T-helper 1 cell treated with Interleukin-12 subunit alpha and Interleukin-12 subunit beta and Interleukin-4 antibody, amounts not matched to agents 30 ng/mL and 1 ng/mL, for 36 hours (primary cell): Measurements from ENCODE around the gene UQCRC1. TPM values are rescaled to one million over a fixed set of nuclear protein-coding genes. Genes with fewer than 3 reads are reported as not detected.

ENCODE experiments used
- intact Hi-C: fragments of 100-400 bp; cut with micrococcal nuclease; formaldehyde crosslinking; loops from one replicate; pipeline ENCODE4 v1.15.1; 2024
- total RNA-seq: library from RNA; stranded (reverse); gene quantifications from 2 replicates; pipeline ENCODE4 v1.2.3, GENCODE V29; 2022

UQCRC1 gene
- total RNA-seq, 1 donor from 2014 or later: 143 TPM

DNA sequence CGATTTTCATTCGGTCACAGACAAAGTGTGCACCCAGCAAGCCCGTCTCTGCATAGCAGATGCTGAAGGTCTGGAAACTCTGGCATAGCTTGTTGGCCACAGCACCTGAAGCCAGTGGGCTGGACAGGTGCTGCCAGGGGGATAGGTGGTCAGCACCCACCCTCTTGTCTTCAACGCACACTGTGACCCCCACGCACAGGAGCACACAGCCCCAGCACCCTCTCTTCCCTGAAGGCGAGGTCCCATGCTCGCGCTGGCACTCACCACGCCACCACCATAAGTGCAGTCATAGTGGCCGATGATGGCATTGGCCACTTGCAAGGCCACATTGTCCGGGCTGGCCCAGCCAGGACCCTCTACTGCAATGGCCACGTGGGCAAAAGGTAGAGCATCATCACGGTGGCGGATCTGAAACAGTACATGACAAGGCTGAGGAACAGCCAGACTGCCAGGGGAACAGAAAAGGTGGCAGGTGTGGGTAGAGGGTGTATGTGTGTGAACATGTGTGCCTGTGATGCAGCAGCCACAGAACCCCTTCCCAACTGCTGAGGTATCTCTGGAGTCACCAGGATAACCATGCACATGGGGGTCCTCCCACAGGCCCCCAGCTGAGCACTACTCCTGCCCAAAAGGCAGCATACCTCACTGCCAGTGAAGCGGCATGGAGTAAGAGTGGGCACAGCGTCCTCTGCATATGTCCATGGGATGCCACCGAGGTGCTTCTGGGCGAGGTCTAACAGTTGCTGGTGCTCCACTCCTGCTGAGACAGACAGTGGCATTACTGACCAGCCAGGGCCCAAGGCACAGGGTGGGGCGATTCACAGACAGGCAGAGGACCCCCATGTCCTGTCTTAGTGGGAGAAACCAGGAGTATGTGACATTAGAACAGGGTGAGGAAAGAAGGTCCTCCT is 8.5 kb downstream of the UQCRC1 start:
- intact Hi-C loops: no loop called here

DNA sequence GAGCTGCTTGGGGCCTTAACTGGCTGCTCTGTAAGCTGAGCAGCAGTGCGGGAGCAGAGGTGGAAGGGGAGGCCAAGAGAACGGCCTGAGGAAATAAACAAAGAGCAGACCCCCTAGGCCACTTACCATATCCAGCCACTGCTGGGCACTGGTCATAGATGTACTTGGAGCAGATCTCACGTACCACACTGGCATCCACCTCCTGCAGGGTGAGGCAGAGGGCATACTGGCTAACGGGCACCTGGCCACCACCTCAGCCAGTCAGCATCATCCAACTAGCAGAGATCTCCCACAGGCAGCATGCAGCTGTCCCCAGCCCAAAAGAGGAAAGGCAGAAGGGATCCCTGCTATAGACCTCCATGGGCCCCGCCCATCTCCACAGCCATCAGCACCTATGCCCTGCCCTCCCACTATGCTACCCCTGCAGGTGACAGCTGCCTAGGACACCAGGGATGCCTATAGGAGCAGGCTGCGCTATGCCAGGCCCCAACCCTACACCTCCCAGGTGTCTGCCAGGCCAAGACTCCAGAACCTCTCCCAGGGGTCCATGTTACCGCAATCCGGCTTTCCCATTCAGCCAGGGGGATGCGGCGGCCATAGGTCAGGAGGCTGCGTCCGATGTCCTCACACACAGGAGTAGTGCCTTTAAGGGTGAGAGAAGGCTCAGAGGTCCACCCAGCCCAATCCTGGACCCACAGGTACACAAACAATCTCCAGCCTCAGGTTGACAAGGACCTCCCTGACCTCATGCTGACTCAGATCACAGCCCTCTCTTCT is 9.7 kb downstream of the UQCRC1 start:
- intact Hi-C loops: no loop called here

DNA sequence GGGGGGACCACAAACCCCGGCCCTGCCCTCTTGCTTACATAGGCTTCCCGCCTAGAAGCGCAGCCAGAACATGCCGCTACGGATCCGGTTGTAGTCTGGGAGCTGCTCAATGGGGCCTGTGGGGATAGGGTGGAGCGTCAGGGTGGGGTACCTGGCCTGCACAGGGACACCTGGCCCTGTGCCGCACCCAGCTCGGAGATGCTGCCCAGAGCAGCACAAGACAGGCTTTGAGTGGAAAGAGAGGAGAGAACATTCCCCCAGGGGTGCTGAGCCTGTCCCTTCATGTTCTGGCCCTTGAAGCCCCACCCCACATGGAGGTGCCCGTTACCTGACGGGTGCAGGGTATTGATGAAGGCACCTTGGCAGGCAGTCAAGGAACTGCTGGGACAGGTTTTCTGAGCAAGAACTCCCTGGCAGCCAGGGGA is 10.4 kb downstream of the UQCRC1 start:
- intact Hi-C loops: no loop called here

DNA sequence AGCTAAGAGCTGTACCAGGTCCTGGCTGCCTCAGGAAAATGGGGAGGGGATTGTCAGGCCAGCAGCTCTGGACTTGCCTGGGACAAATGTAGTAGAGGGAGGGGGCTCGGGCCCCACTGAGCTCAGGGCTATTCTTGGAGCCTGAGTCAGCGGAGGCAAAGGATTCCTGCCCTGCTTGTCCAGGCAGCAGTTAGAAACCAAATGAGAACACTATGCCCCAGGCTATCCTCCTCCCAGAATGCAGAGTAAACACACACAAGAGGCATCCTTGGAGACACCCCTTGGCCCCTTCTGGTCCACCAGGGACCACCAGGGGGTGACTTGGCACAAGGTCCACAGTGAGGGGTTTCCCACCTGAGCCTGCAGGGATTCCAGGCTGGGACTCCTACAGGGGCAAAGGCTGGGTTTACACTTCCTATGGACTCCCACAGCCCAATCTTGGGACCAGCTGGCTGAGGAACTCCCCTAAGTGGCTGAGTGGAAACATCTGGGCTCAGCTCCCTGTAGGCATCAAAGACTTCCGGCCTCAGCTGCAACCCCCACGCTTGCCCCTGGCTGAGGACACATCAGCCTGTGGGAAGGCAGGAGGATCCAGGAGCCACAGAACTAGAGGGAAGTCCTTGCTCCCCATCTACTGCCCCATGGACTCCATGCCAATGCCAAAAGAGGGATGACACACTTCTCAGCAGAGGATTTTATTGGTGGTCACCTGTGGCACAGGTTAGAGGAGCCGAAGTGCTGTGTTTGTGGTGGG is 10.9 kb downstream of the UQCRC1 start:
- intact Hi-C loops: no loop called here

DNA sequence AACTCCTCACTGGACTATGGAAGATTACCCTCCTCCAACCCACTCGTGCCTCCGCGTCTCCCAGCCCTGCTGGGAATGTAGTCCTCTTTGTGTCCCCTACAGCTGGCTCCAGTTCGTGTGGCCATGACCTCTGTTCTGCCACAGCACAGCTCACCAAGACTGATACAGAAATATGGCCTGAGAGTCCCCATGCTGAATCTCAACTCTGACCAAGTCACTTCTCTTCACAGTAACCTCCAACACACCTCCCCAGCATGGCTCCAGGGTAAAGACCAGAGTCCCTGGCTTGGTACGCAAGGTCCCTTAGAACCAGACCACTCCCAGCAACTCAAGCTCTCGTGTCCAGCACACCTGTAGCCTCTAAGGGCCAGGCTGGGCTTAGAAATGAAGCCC is 12.0 kb downstream of the UQCRC1 start:
- intact Hi-C loops: no loop called here

DNA sequence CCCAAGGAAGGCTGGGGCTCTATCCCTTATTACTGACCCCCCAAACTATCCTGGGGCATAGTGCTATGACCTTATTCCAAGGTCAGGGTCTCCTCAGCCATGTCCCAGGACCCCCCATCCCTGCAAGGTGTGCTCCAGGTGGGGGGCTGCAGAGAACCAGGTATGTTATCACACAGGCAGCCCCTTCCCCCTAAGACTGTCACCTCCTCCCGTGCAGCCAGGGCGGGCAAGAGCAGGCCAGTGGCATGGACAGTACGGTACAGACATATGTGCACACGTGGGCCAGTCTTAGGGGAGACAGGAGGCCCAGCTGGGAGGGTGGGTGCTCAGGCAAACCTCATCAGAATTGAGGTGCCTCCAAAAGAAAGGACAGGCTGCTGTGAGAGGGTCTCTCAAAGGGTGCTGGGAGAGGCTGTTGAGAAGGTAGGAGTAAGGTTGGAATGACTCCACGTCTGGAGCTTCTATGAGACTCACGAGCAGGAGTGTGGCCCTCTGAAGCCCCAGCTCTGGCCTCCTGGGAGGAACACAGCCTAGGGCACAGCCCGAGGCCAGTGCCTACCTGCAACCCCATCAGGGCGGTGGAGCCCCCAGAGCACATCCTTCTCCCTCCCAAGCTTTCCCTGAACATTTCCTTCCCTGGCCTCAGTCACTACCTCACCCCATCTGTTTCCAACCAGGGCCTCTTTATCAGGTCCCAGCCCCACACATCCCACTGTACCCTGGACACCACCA is 12.6 kb downstream of the UQCRC1 start:
- intact Hi-C loops: no loop called here

DNA sequence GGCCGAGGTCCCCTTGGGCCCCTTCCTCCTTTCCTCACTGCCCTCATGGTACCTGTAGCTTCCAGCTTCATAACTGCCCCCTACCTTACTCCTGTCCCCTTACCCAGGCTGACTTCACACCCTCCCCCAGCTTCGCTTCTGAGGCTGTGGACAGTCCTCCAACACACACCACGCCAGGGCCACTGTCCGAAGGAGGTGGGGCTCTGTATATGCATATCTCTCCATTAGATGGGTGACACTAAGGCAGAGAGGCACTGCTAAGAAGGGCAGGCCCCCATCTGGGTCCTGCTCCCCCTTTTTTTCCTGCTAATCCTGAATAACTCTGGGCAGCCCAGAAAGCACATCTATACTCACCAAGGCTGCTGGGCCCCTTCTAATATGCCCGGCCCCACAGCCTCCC is 13.3 kb downstream of the UQCRC1 start:
- intact Hi-C loops: no loop called here

DNA sequence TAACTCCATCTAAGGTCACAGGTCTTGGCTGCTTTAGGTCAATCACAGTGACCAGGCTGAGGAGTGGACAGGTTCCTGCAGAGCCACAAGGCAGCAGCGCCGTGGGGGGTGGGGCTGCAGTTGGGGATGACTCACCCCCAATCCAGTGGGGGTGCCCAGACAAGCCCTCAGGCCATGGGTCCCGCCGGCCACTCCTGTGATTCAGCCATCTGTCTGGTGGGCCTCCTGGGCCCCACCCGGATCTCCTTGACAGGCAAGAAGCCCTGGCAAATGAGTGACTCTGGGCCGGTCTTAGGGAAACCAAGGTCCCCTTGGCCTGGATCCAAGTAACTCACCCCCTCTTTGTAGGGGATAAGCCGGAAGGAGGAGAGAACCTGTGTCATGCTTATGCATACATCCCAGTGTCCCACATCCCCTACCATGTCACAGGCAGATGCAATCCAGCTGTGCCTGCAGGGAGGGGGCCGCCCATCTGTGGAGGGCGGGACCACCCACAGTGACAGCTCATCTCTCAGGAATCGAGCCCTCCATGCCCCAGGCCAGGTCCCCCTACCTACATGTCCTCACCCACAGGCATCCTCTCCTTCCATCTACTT is 13.8 kb downstream of the UQCRC1 start:
- intact Hi-C loops: no loop called here

DNA sequence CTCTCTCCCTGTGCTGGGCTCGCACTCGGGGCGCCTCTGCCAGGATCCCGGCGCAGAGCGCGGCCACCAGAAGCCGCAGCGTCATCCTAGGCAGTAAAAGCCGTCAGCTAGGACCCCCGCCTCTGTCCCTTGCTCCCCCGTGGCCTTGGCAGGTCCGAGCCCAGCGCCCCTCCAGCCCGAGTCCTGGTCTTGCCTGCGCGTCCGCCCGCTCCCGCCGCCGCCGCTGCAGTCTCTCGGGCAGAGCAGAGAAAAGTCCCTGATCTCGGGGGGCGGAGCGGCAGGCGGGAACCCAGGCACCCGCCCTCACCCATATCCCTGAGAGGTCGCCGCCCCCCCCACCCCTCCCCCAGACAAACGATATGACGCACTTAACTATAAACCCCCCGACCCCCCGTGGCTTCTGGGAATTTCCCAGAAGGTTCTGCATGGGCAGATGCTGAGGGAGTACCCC is 14.3 kb downstream of the UQCRC1 start, which contains the start of gene COL7A1:
COL7A1 (minus strand) TSS at position 255 of the 451 bp plus-strand sequence; CDS start at position 85, 170 bp downstream.
- intact Hi-C loops: no loop called here

DNA sequence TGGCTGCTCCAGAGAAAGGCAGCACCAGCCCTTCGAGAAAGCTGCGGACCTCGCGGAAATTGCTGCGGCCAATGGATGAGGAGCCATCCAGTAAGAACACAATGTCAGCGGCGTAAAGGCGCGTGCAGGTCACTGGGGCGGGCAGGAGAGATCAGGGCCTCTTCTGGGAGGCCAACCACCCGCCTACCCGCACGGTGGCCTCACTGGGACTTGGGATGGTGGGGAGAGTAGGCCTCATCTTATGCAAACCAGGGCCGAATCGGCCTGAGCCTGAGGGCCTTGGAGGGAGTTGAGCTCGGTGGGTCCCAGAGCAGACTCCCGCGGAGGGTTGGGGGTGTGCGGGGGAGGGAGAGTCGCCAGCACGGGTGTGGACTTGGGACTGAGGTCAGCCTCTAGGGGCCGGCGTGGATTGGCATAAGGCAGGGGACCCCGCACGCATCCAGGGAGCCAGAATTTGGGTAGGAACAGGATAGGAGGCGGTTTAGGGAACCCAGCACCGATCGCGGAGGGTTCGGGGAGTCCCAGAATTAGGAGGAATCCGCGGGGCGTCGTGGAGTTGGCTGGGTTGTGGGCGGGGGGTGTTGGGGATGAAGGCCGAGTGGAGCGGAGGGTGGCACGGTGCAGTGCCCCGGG is 14.9 kb downstream of the UQCRC1 start:
- intact Hi-C loops: no loop called here

DNA sequence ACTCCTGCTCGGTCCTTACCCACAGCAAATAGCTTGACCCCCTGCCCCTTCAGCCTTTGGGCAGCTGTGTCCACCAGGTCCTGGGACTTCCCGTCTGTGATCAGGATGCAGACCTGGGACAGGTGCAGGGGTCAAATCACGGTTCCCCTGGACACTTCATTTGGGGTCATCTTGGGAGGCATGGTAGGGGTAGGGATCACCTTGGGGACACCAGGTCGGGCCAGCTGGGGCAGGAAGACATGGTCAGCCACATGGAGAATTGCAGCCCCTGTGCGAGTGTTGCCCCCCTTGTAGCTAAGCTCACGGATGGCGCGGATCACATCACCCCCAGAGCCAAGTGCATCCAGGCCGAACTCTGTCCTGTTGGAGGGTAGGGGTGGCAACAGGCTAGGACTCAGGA is 16.1 kb downstream of the UQCRC1 start:
- intact Hi-C loops: no loop called here

DNA sequence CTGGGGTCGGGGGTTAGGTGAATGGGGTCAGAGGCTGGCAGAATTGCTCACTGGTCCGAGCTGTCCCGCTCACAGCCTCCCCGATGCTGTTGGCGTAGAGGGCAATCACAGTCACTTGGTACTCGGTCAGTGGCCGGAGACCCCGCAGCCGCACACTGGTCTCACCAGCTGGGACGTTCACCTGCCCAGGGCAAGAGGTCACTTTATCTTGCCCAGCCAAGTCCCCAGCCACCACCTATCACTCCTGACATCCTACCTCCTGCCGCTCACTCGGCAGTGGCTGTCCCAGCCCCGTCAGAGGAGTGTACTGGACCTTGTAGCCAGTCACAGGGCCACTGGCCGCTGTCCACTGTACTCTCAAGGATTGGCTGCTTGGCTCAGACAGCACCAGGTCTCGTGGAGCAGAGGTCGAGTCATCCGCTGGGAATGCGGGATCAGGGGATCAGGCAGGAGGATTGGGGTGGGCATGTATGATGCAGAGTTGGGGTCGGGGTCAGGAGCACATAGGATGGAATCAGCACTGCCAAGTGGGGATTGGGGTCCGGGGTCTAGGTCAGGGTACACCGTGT is 16.8 kb downstream of the UQCRC1 start:
- intact Hi-C loops: no loop called here

DNA sequence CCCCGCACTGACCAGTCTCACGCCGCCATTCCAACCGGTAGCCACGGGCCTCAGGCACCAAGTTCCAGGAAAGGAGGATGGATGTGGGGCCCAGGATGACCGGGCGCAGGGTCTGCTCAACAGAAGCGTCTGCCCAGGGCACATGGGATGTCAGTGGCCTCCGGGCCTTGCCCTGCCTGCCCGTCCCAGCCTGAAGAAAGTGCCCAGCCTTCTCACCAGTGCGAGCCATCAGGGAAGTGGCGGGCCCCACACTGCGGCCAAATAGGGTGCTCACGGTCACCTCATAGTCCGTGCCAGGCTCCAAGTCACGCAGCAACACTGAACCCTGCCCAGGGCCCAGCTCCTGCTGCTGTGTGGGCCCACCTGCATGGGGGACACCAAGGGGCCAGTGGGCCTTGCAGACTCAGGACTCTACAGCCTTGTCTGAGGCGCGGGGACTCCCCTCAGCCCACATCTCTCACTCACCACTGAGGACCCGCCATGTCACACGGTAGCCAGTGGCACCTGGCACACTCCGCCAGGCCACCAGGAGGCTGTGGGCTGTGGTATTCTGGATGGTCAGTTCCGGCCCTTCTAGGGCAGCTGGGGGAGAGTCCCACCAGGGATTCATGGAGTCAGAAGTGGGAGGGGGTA is 17.4 kb downstream of the UQCRC1 start:
- intact Hi-C loops: no loop called here

DNA sequence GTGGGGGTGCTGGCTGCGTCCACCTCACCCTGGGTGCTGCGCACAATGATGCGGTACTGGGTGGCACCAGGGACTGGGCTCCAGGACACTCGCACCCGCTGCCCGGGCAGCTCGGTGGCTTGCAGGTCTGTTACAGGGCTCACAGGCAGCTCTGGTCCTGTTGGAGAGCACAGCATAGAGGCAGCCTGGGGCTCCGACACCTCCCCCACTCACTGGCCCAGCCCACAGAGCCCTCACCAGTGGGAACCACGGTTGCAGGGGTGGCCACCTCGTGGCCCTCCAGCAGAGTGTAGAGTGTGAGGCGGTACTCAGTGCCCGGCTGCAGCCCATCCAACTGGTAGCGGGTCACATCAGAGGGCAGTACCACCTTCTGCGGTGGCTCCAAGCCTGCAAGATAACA is 18.0 kb downstream of the UQCRC1 start:
- intact Hi-C loops: no loop called here

DNA sequence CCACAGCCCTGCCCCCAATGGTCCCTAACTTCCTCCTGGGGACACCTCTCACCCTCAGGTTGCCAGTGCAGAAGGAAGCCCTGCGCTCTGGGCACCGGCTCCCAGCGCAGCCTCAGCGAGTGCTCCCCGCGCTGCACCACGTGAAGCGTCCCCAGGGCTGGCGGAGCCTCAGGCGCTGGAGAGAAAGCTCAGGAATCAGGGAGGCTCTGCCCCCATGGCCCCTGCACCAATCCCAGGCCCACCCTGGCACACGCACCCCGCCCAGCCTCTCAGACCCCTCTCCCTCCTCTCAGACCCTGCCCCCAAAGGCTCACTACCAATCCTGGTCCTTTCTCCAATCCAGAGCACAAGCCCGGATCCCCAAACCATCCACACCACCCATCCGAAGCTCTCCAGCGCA is 21.2 kb downstream of the UQCRC1 start:
- intact Hi-C loops: no loop called here

DNA sequence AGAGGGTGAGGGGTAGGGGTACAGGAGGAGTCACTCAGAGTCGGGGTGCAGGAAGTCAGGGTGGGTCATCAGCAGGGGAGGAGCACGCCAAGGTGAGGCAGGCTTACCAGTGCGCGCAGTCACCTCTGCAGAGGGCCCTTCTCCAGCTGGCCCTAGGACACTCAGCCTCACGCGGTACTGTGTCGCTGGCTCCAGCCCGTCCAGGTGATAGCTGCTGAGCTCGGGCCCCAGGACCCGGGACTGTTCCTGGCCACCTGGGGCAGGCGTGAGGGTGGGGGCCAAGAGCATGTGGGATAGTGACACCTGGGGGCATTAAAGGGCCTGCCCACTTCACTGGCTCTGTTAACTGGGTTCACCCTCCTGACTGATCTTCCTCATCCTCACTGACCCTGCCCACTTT is 21.8 kb downstream of the UQCRC1 start:
- intact Hi-C loops: no loop called here

DNA sequence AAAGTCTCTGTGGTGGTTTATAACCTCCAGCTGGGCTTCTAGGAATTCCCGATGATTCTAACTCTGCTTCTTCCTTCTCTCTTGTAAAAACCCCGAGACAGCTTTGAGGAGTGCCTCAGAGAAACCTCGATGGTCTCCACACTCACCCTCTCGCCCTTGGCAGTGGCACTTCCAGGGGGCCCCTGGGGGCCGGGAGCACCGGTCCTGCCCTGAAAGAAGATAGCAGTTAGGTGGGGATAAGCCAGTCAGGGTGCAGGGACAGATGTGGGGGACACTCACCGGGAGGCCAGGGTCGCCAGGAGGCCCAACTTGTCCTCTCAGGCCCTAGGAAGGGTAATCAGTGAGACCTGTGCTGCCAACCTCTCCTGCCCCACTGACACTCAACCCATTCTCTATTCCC is 24.0 kb downstream of the UQCRC1 start:
- intact Hi-C loops: no loop called here

DNA sequence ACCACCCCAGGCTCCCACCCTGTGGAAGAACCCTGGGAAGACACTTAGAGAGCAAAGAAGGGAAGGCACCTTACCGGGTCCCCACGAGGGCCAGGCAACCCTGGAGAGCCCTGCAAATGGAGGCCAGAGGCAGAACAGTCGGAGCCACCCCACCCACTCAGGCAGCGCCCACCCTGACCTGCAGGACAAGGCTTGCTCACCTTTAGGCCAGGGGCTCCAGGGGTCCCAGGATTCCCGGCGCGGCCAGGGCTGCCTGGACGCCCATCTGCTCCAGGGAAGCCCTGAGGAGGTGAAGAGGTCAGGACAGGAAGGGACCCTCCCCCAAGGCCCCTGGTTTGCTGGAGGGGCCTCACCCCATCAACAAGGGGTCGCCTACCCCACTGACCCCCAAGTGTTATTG is 24.6 kb downstream of the UQCRC1 start:
- intact Hi-C loops: no loop called here
